ENCODE measurements around the gene A1CF. TPM values are rescaled to one million over a fixed set of nuclear protein-coding genes. Genes with fewer than 3 reads are reported as not detected.

A1CF gene
- polyA plus RNA-seq, 3 donors, result not detected

GRCh38 chr10:50796693-50797092 lies 88.7 kb downstream of the A1CF start:
- H3K27ac Mint-ChIP-seq, result no peak overlapping the region
- Histone ChIP-seq H2AFZ (ENCODE audit: insufficient read depth, low read depth, low read length, poor library complexity, severe bottlenecking) (no peak overlapping the region), H3K9ac (ENCODE audit: insufficient read depth, low read length, poor library complexity, severe bottlenecking) (no peak overlapping the region), H3K27ac (ENCODE audit: low read depth in 1 of 2, low read length in 2 of 2) (no peak overlapping the region), H3K4me2 (replicated peaks; ENCODE audit: extremely low read depth, low read length, poor library complexity, severe bottlenecking) (no peak overlapping the region), H3K4me1 (ENCODE audit: control insufficient read depth in 1 of 2, insufficient read depth in 2 of 2, low read length in 2 of 2) (no peaks in the 10 kb centered on the region), H3K27me3 (ENCODE audit: control insufficient read depth in 2 of 2, insufficient read depth in 2 of 2, low read length in 2 of 2) (peaks cover 0 to 3% of the 10 kb centered on the region in 2 donors), H4K20me1 (ENCODE audit: insufficient read depth, low read length) (no peaks in the 10 kb centered on the region), H3K9me3 (replicated peaks in 1 of 2; ENCODE audit: control insufficient read depth in 1 of 2, insufficient read depth in 1 of 2, low read length in 2 of 2) (peaks cover 0 to 6% of the 10 kb centered on the region in 2 donors), H3K4me3 (replicated peaks in 1 of 3; ENCODE audit: low read depth in 2 of 3, low read length in 3 of 3) (no peak overlapping the region), H3K36me3 (replicated peaks in 1 of 2; ENCODE audit: control insufficient read depth in 1 of 2, insufficient read depth in 2 of 2, low read length in 2 of 2) (no peaks in the 10 kb centered on the region), H3K79me2 (ENCODE audit: insufficient read depth, low read length) (no peaks in the 10 kb centered on the region)
- no peak for TF ChIP-seq CTCF (IDR thresholded peaks at IDR 0.05)
- H3K4me1 Mint-ChIP-seq, result no peaks in the 10 kb centered on the region
- H3K36me3 Mint-ChIP-seq, result no peaks in the 10 kb centered on the region
- H3K27me3 Mint-ChIP-seq (ENCODE audit: low read depth in 3 of 3), result peaks cover 0 to 5% (median 1%) of the 10 kb centered on the region in 3 donors
- peaks cover 3 to 7% (median 4%) of the 10 kb centered on the region in 7 donors for H3K9me3 Mint-ChIP-seq
- DNase-seq, result no peak
- H3K4me3 Mint-ChIP-seq, result no peak overlapping the region
- intact Hi-C loops (cut with micrococcal nuclease), result no loop called here
- no CpG with 5 or more reads among the region's 1 CpG for WGBS (ENCODE audit: insufficient coverage)

GRCh38 chr10:50794490-50794889 lies 90.9 kb downstream of the A1CF start:
- Mint-ChIP-seq H3K4me3 (no peak overlapping the region), H3K4me1 (no peaks in the 10 kb centered on the region), H3K9me3 (peaks cover 3 to 6% (median 4%) of the 10 kb centered on the region in 7 donors), H3K36me3 (no peaks in the 10 kb centered on the region), H3K27ac (no peak overlapping the region), H3K27me3 (ENCODE audit: low read depth in 3 of 3) (peaks cover 0 to 2% (median 0%) of the 10 kb centered on the region in 3 donors)
- no peaks in the 10 kb centered on the region for H4K20me1 ChIP-seq (ENCODE audit: insufficient read depth, low read length)
- no peak overlapping the region for H3K9ac ChIP-seq (ENCODE audit: insufficient read depth, low read length, poor library complexity, severe bottlenecking)
- H3K4me2 ChIP-seq (replicated peaks; ENCODE audit: extremely low read depth, low read length, poor library complexity, severe bottlenecking), result no peak overlapping the region
- H3K27me3 ChIP-seq (ENCODE audit: control insufficient read depth in 2 of 2, insufficient read depth in 2 of 2, low read length in 2 of 2), result peaks cover 0 to 3% of the 10 kb centered on the region in 2 donors
- no peak for DNase-seq
- H3K36me3 ChIP-seq (replicated peaks in 1 of 2; ENCODE audit: control insufficient read depth in 1 of 2, insufficient read depth in 2 of 2, low read length in 2 of 2), result no peaks in the 10 kb centered on the region
- no peaks in the 10 kb centered on the region for H3K79me2 ChIP-seq (ENCODE audit: insufficient read depth, low read length)
- no peaks in the 10 kb centered on the region for H3K4me1 ChIP-seq (ENCODE audit: control insufficient read depth in 1 of 2, insufficient read depth in 2 of 2, low read length in 2 of 2)
- no peak overlapping the region for H3K4me3 ChIP-seq (replicated peaks in 1 of 3; ENCODE audit: low read depth in 2 of 3, low read length in 3 of 3)
- intact Hi-C loops (cut with micrococcal nuclease), result no loop called here
- no peak overlapping the region for H3K27ac ChIP-seq (ENCODE audit: low read depth in 1 of 2, low read length in 2 of 2)
- no peak overlapping the region for H2AFZ ChIP-seq (ENCODE audit: insufficient read depth, low read depth, low read length, poor library complexity, severe bottlenecking)
- TF ChIP-seq CTCF (IDR thresholded peaks at IDR 0.05), result no peak
- H3K9me3 ChIP-seq (replicated peaks in 1 of 2; ENCODE audit: control insufficient read depth in 1 of 2, insufficient read depth in 1 of 2, low read length in 2 of 2), result peaks cover 0 to 6% of the 10 kb centered on the region in 2 donors

Measured in CD14-positive monocyte (primary cell).